ENCODE results near the gene CFDP1.
"Not testable (repeated sequence)": the region's sequence is repeated elsewhere in the genome, so short reads cannot be mapped to it uniquely, and the experiment has no call there.

Gene CFDP1

GRCh38 chr16:75293173-75293572, 140.1 kb downstream of the CFDP1 start:
- DNase-seq (ENCODE audit: low spot score) = no peak

GRCh38 chr16:75292691-75293090, 140.6 kb downstream of the CFDP1 start:
- no peak for DNase-seq (ENCODE audit: low spot score)

GRCh38 chr16:75289189-75289588, 144.1 kb downstream of the CFDP1 start:
- no peak for DNase-seq (ENCODE audit: low spot score)

GRCh38 chr16:75288596-75289120, 144.6 kb downstream of the CFDP1 start:
- DNase-seq (ENCODE audit: low spot score) = peak; percentile 51

- no peak for DNase-seq (ENCODE audit: low spot score)
Measured at GRCh38 chr16:75288181-75288580, 145.1 kb downstream of the CFDP1 start.

- DNase-seq (ENCODE audit: low spot score) = no peak
Measured at GRCh38 chr16:75287708-75288107, 145.6 kb downstream of the CFDP1 start.

GRCh38 chr16:75286389-75286788, 146.9 kb downstream of the CFDP1 start:
- no peak for DNase-seq (ENCODE audit: low spot score)

- no peak for DNase-seq (ENCODE audit: low spot score)
Measured at GRCh38 chr16:75282466-75283281, 150.6 kb downstream of the CFDP1 start.

- no peak for DNase-seq (ENCODE audit: low spot score)
Measured at GRCh38 chr16:75281826-75282225, 151.5 kb downstream of the CFDP1 start.

- DNase-seq (ENCODE audit: low spot score) = not testable (repeated sequence)
Measured at GRCh38 chr16:75281009-75281408, 152.3 kb downstream of the CFDP1 start.

- no peak for DNase-seq (ENCODE audit: low spot score)
Measured at GRCh38 chr16:75280331-75280804, 152.9 kb downstream of the CFDP1 start.

- no peak for DNase-seq (ENCODE audit: low spot score)
Measured at GRCh38 chr16:75279305-75279704, 154.0 kb downstream of the CFDP1 start.

- no peak for DNase-seq (ENCODE audit: low spot score)
Measured at GRCh38 chr16:75273054-75273925, 160.0 kb downstream of the CFDP1 start.

- DNase-seq (ENCODE audit: low spot score) = not testable (repeated sequence)
Measured at GRCh38 chr16:75272629-75273028, 160.7 kb downstream of the CFDP1 start.

- no peak for DNase-seq (ENCODE audit: low spot score)
Measured at GRCh38 chr16:75272097-75272551, 161.2 kb downstream of the CFDP1 start.

GRCh38 chr16:75271441-75272096, 161.7 kb downstream of the CFDP1 start:
- no peak for DNase-seq (ENCODE audit: low spot score)

- not testable (repeated sequence) for DNase-seq (ENCODE audit: low spot score)
Measured at GRCh38 chr16:75269358-75269757, 163.9 kb downstream of the CFDP1 start.

GRCh38 chr16:75267631-75268264, 165.6 kb downstream of the CFDP1 start:
- DNase-seq (ENCODE audit: low spot score) = no peak

GRCh38 chr16:75266738-75267630, 166.3 kb downstream of the CFDP1 start:
- no peak for DNase-seq (ENCODE audit: low spot score)

- no peak for DNase-seq (ENCODE audit: low spot score)
Measured at GRCh38 chr16:75265911-75266701, 167.2 kb downstream of the CFDP1 start.

Data from CD4-positive, alpha-beta T cell treated with Interleukin-2 at 100 ng/mL for 4 hours (primary cell).